Kidney tubule cell (primary cell): ENCODE measurements around the gene PTMA.
"Not testable (repeated sequence)": the region's sequence is repeated elsewhere in the genome, so short reads cannot be mapped to it uniquely, and the experiment has no call there.

Source experiments
- DNase-seq: peaks from one replicate; pipeline ENCODE4 v3.0.0-alpha.2; 2018; ENCODE audit warnings: low spot score

Gene PTMA

GRCh38 chr2:231707927-231708772, at the start of gene PTMA:
PTMA (plus strand) TSS chr2:231708525; CDS start chr2:231708707, 182 bp downstream.
- peak; percentile 100 for DNase-seq

- DNase-seq, result not testable (repeated sequence)
These were observed 48.3 kb upstream of the PTMA start for GRCh38 chr2:231660073-231660472.

- DNase-seq, result no peak
These were observed 47.5 kb upstream of the PTMA start for GRCh38 chr2:231660860-231661259.

GRCh38 chr2:231661422-231662027, 46.8 kb upstream of the PTMA start:
- no peak for DNase-seq

GRCh38 chr2:231662028-231662810, 46.1 kb upstream of the PTMA start:
- DNase-seq, result peak; percentile 97

DNA sequence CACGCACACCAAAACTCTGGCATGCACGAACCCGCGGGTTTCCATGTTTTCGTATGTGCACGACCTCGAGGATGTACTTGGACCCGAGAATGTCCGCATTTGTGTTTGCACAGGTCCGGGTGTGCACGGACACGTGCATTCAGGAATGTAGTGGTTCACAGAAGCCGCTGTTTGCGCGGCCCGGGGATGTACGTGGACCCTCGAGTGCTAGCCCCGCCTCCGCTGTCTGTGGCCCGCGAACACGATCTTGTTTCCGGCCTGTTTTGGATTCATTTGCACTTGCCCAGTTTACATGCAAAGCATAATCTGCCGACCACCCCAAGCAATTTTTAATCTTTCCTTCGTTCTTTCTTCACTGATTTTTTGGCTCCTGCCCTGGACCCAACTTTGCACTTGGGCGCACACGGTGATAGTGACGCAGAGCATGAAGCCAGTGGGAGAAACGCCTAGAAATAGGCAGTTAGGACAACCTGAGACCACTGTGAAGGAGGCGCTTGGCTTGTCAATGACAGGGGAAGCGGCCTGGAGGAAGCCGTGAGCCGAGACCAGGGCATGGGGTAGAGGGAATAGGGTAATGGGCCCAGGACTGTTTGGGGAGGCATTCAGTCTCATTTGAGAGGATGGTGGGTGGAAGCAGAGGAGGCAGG, 45.4 kb upstream of the PTMA start:
- DNase-seq, result no peak

DNA sequence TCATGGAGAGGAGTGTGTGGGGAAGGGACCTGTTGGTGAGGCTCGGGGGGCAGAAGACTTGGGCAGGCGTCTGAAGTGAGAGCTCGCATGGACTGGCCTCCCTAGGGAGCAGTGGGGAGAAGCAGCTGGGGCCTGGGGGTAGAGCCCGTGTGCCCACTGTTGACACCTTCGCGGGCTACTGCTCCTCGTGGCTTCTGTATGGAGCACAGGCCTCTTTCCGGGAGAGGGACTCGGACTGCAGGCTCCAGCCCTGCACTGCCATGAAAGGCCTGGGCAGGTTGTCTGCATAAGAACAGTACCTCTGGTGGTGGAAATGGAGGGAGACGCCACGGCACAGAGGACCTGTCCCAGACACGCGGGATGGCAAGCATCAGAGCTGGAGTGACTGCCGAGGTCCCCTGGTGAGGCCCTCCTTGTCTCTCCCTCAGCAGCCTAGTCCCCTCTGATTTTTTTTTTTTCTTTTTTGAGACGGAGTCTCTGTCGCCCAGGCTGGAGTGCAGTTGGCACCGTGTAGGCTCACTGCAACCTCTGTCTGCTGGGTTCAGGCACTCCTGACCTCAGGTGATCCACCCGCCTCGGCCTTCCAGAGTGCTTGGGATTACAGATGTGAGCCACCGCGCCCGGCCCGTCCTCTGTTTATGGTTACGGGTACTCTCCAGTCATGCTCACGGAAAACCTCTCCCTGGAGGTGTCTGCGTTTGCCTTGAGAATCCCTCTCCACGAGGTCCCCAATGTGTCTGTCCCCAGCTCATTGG, 44.7 kb upstream of the PTMA start:
- no peak for DNase-seq

DNA sequence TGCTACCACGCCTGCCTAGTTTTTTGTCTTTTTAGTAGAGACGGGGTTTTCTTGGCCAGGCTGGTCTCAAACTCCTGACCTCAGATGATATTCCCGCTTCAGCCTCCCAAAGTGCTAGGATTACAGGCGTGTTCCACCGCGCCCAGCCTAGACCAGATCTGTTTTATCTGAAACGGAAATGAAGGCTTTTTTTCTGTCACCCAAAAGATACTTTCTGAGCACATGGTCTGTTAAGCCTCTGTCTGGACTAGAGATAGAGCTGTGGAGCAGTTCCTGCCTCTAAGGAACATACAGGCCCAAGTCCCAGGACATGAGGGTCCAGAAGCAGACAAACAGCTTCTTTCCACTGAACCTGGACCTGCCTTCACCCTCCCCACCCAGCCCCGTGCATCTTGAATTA, 43.6 kb upstream of the PTMA start:
- DNase-seq, result no peak

DNA sequence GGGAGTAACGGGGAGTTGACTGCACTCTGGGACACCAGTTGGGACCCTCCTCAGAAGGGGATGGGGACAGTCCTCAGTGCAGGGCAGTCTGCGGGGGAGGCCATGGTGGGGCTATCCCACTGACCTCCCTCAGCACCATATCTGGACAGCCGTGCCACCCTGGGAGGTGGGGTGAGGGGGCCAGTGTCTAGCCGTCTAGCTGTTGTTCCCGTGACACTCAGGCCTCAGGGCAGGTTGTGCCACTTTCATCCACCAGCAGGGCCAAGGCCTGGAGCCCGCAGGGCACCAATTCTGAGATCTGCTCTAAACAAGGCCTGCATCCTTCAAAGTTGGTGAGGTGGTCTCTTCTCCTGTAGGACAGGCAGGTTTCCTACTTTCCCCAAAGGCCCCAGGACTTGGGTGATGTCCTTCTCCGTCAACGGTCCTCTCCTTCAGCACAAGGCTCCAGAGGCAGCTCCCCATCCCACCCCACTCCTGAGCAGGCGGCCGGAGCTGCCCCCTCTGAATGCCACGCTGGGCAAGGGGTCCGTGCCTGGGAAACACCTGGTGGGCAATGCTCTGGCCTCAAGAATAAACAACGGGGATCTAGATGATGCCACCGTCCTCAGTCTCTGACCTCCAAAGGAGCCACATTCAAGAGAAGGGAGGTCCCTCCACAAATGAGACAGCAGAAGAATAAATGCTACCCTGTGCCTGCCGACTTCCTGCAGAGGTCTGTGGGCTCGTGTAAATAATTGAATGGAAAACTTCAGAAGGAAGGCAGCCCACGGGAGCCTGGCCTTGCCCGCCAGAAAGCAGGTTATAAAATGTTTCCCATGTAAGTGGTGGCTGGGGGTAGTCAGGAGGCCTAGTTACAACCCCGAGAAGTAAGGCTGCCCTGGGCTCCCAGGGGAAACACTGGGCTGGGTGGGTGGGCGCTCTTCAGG, 42.8 kb upstream of the PTMA start:
- DNase-seq, result no peak

GRCh38 chr2:231666171-231667095, 41.9 kb upstream of the PTMA start:
- DNase-seq, result peak; percentile 97

DNA sequence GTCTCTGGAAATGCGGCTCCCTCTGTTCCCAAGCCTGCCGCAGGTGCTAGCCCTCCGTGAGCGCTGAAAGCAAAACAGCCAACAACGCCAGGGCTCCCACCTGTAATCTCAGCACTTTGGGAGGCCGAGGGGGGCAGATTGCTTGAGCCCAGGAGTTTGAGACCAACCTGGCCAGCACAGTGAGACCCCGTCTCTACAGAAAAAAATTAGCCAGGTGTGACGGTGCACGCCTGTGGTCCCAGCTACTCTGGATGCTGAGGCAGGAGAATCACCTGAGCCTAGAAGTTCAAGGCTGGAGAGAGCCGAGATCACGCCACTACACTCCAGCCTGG, 41.3 kb upstream of the PTMA start:
- DNase-seq, result no peak

DNA sequence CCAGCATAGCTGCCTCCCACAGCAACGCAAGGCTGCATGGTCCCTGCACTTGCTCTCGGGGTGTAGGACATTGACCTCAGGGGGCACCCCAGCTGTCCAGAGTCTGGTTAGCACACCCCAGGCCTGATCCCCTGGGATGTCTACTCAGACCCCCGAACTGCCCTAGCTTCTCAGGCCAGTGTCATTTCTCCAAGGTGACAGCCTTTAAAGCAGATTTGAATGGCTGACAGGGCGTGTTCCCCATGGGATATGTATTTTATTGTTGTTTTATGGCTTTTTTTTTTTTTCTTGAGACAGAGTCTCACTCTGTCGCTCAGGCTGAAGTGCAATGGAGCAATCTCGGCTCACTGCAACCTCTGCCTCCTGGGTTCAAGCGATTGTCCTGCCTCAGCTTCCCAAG, 40.8 kb upstream of the PTMA start:
- DNase-seq, result no peak

DNA sequence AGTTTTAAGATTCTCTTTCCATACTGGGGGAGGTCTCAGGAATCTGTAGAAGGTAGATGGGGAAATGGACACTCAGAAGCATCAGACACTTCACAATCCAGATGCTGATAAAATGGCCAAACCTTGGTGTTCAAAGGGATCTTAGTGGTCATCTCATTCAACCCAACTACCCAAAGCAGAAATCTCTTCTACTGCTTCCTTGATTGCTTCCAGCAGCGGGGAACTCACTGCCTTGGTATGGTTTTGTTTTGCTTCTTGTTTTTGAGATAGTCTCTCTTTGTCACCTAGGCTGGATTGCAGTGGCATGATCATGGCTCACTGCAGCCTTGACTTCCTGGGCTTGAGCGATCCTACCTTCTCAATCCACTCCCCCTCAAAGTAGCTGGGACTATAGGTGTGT, 39.3 kb upstream of the PTMA start:
- DNase-seq, result no peak

- DNase-seq, result peak; percentile 29
These were observed 36.9 kb upstream of the PTMA start for GRCh38 chr2:231671270-231672050.

DNA sequence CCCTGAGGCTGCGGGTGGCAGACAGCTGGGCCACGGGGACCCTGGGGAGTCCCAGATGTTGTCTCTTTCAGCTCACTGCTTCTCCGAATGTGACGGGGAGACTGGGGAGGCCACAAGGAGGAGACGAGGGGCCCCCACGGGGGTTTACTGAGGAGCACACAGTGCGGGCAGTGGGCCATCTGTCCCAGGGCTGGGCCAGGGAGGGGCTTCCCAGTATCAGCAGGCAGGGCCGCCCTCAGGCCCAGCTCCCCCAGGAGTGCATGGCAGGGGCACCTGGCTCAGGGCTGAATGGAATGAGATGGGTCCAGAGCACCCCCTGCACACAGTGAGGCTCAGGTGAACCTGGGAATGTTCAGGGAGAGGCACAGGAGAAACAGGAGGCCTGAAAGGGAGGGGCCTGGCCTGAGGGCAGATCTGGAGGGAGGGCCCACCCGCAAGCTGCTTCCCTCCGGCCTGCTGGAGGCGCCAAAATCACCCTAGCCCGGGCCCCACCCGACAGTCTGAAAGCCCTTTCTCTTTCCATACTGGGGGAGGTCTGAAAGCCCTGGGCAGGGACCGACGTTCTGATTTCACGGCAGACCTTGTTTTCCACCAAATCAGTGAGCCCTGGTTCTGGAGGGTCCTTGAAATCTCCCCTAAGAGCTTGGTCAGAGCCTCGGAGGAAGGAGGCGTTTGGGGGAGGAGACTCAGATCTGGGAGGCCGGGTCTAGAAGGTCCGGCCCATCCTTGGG, 35.5 kb upstream of the PTMA start:
- no peak for DNase-seq

DNA sequence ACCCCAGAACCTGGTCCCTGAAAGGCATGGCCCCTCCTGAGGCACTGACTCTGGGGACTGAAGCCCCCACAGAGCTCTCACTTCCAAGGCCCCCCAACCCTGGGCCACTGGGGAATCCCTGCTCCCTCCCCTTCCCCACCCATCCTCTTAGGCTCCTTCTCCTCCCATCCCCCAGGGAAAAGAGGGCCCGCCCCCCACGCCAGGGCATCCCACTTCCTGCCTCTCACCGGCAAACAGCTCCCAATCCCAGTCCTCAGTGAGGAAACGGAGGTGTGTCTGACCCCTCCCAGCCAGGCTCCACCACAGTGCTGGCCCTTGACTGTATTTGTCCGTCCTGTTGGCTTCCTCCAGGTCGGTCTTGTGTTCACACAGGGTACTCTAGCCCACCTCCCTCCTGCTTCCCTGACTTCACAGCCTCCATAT, 35.0 kb upstream of the PTMA start:
- peak; percentile 21 for DNase-seq

DNA sequence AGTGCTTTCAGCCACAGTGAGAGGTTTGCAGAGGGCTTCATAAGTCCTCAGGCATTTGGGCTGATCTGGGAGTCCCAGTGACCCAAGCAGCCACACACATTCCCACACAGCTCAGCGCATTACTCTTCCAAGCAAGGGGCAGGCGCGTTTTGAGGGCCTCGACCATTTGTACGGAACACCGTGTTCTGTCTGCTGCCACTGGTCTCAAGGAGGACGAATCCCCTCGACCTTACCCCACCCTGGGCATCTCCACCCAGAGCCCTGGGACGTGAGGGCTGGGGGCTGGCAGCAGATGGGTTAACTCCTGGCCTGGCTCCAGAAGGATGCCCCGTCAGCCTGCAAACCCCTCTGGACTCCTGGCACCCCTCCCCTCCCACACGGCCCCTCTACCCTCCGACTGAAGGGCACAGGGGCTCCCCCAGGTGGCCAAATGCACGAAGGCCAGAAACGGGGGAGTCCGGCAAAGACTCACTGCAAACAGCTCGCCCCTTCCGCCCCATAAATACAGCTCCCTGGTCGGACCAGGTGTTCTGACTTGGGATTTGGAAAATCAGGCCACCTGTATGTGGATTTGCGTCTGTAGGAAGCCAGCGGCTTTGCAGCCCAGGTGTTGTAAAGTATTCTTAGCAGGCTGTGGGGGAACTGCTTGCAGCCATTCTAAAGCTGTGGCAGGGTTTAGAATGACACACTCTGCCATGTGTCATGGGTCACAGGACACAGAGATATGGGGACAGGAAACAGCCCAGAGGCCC, 33.6 kb upstream of the PTMA start:
- DNase-seq, result peak; percentile 78
